WTC11 (cell line): Measurements from ENCODE around the gene SNHG17. TPM values are rescaled to one million over a fixed set of nuclear protein-coding genes. Genes with fewer than 3 reads are reported as not detected.
A peak's percentile ranks its signal among the peaks of the same experiment; 100 is the strongest.
"Not testable (repeated sequence)": the region's sequence is repeated elsewhere in the genome, so short reads cannot be mapped to it uniquely, and the experiment has no call there.

ENCODE experiments used
- ATAC-seq: fragments of 200-7000 bp; cut with Tn5 transposase; 2 replicates; pipeline ENCODE4 v1.10.0; 2021; ENCODE audit warnings: mild to moderate bottlenecking, moderate library complexity
- CTCF ChIA-PET: fragments of 300-600 bp; sonication (Branson Sonifier 250); formaldehyde crosslinking; loops from one replicate; lab custom pipeline; 2021; ENCODE audit warnings: antibody characterized with exemption; lab: Charles Lee
- POLR2A ChIA-PET: fragments of 350-600 bp; sonication (Branson Sonifier 250); formaldehyde crosslinking; loops from one replicate; lab custom pipeline; 2021; ENCODE audit warnings: antibody characterized with exemption; lab: Charles Lee
- DNase-seq: peaks from one replicate; pipeline ENCODE4 v3.0.0; 2021; ENCODE audit warnings: low spot score
- H3K27ac Mint-ChIP-seq: 2 replicates; pipeline ENCODE4 v1.8.0; 2021; ENCODE audit warnings: mixed read lengths
- H3K27me3 Mint-ChIP-seq: 2 replicates; pipeline ENCODE4 v1.8.0; 2021; ENCODE audit warnings: low read depth, mild to moderate bottlenecking, moderate library complexity, mixed read lengths
- H3K36me3 Mint-ChIP-seq: 2 replicates; pipeline ENCODE4 v1.8.0; 2021; ENCODE audit warnings: mixed read lengths
- H3K4me1 Mint-ChIP-seq: 2 replicates; pipeline ENCODE4 v1.8.0; 2022; ENCODE audit warnings: mixed read lengths
- H3K4me3 Mint-ChIP-seq: 2 replicates; pipeline ENCODE4 v1.8.0; 2021; ENCODE audit warnings: mild to moderate bottlenecking, moderate library complexity, mixed read lengths
- H3K9me3 Mint-ChIP-seq: 2 replicates; pipeline ENCODE4 v1.8.0; 2021; ENCODE audit warnings: mixed read lengths
- CBFB ChIP-seq: sonication (generic); formaldehyde crosslinking; IDR thresholded peaks from 2 replicates; pipeline ENCODE4 v1.8.1; 2022; ENCODE audit warnings: mild to moderate bottlenecking, low read depth, missing genetic modification reagents
- ELF4 ChIP-seq: sonication (generic); formaldehyde crosslinking; IDR thresholded peaks from 2 replicates; pipeline ENCODE4 v1.8.1; 2022; ENCODE audit warnings: low read depth, mild to moderate bottlenecking, moderate library complexity, missing genetic modification reagents
- FOXK1 ChIP-seq: sonication (generic); formaldehyde crosslinking; IDR thresholded peaks from 2 replicates; pipeline ENCODE4 v1.8.0; 2022; ENCODE audit warnings: mild to moderate bottlenecking, moderate library complexity, missing genetic modification reagents
- FOXP4 ChIP-seq: sonication (generic); formaldehyde crosslinking; IDR thresholded peaks from 2 replicates; pipeline ENCODE4 v1.8.0; 2022; ENCODE audit warnings: mild to moderate bottlenecking, missing genetic modification reagents
- IRF1 ChIP-seq: sonication (generic); formaldehyde crosslinking; IDR thresholded peaks from 2 replicates; pipeline ENCODE4 v1.8.0; 2023; ENCODE audit warnings: missing genetic modification reagents
- MLX ChIP-seq: sonication (generic); formaldehyde crosslinking; IDR thresholded peaks from 2 replicates; pipeline ENCODE4 v1.8.1; 2023; ENCODE audit warnings: mild to moderate bottlenecking, missing genetic modification reagents, moderate library complexity
- NR3C1 ChIP-seq: sonication (generic); formaldehyde crosslinking; conservative IDR thresholded peaks from 2 replicates; pipeline ENCODE4 v1.8.1; 2023; ENCODE audit warnings: low read depth, mild to moderate bottlenecking, missing genetic modification reagents
- RELA ChIP-seq: sonication (generic); formaldehyde crosslinking; IDR thresholded peaks from 2 replicates; pipeline ENCODE4 v1.8.1; 2022; ENCODE audit warnings: missing genetic modification reagents, mild to moderate bottlenecking, borderline replicate concordance
- USF1 ChIP-seq: sonication (generic); formaldehyde crosslinking; IDR thresholded peaks from 2 replicates; pipeline ENCODE4 v1.8.0; 2022; ENCODE audit warnings: mild to moderate bottlenecking, missing genetic modification reagents
- ZNF219 ChIP-seq: sonication (generic); formaldehyde crosslinking; IDR thresholded peaks from 2 replicates; pipeline ENCODE4 v1.8.0; 2023; ENCODE audit warnings: missing genetic modification reagents, mild to moderate bottlenecking, borderline replicate concordance
- ZNF281 ChIP-seq: sonication (generic); formaldehyde crosslinking; IDR thresholded peaks from 2 replicates; pipeline ENCODE4 v1.8.0; 2023; ENCODE audit warnings: mild to moderate bottlenecking, missing genetic modification reagents
- ZNF423 ChIP-seq: fragments of 250-450 bp; sonication (Bioruptor Pico); IDR thresholded peaks from 2 replicates; pipeline ENCODE4 v2.1.2; 2022; ENCODE audit warnings: mild to moderate bottlenecking, moderate library complexity
- ZNF425 ChIP-seq: fragments of 250-450 bp; sonication (Bioruptor Pico); conservative IDR thresholded peaks from 2 replicates; pipeline ENCODE4 v1.9.0; 2021; ENCODE audit warnings: mild to moderate bottlenecking
- ZNF532 ChIP-seq: fragments of 250-450 bp; sonication (Bioruptor Pico); IDR thresholded peaks from 2 replicates; pipeline ENCODE4 v1.9.0; 2021; ENCODE audit warnings: mild to moderate bottlenecking, borderline replicate concordance
- ZNF671 ChIP-seq: fragments of 250-450 bp; sonication (Bioruptor Pico); IDR thresholded peaks from 2 replicates; pipeline ENCODE4 v1.8.0; 2021; ENCODE audit warnings: mild to moderate bottlenecking
- total RNA-seq: library from RNA; stranded (reverse); gene quantifications from 3 replicates; pipeline ENCODE4 v1.2.3, GENCODE V29; 2021

The SNHG17 gene
- total RNA-seq, 1 experiment from 2014 or later = 71.6 TPM

GRCh38 chr20:38386004-38386403, 49.1 kb downstream of the SNHG17 start (continued):
- TF ChIP-seq IRF1 (CRISPR knock-in tag) = no peak
- TF ChIP-seq, all 79 proteins: peak for 0

- ChIA-PET POLR2A (no interaction called here), CTCF (interaction anchor here (0.8 to 1.6 kb wide), 4 partner anchors 25 to 78 kb away, joined by 3 to 5 read pairs (median 4); no protein-coding TSS in a partner anchor)
- H3K4me1 Mint-ChIP-seq = peaks cover 13% of the 10 kb centered on the region
- DNase-seq = no peak
- no peak overlapping the region for H3K4me3 Mint-ChIP-seq
- ATAC-seq = peak; percentile 65
- no peaks in the 10 kb centered on the region for H3K27me3 Mint-ChIP-seq
- peaks cover 3% of the 10 kb centered on the region for H3K36me3 Mint-ChIP-seq
- peaks cover 24% of the 10 kb centered on the region for H3K9me3 Mint-ChIP-seq
- no peak overlapping the region for H3K27ac Mint-ChIP-seq
- TF ChIP-seq ZNF671 (CRISPR knock-in tag) = no peak
- no peak for TF ChIP-seq USF1 (CRISPR knock-in tag)
- TF ChIP-seq ZNF532 = no peak
- no peak for TF ChIP-seq RELA (CRISPR knock-in tag)
- TF ChIP-seq ZNF423 (CRISPR knock-in tag) = no peak
- no peak for TF ChIP-seq MLX (CRISPR knock-in tag)
- no peak for TF ChIP-seq FOXK1
- no peak for TF ChIP-seq NR3C1
- TF ChIP-seq FOXP4 (CRISPR knock-in tag) = no peak
- no peak for TF ChIP-seq ZNF425 (CRISPR knock-in tag)
- no peak for TF ChIP-seq ZNF281
- no peak for TF ChIP-seq ZNF219 (CRISPR knock-in tag)
- no peak for TF ChIP-seq ELF4
- no peak for TF ChIP-seq CBFB
Measured at GRCh38 chr20:38383147-38383546, 52.0 kb downstream of the SNHG17 start.

GRCh38 chr20:38377838-38378237, 57.3 kb downstream of the SNHG17 start:
- H3K9me3 Mint-ChIP-seq, ATAC-seq, H3K27ac Mint-ChIP-seq, POLR2A ChIA-PET, H3K4me1 Mint-ChIP-seq, H3K27me3 Mint-ChIP-seq, DNase-seq, H3K36me3 Mint-ChIP-seq, H3K4me3 Mint-ChIP-seq: not testable (repeated sequence)
- CTCF ChIA-PET = interaction anchor here (1.0 kb wide), 1 partner anchor 40 kb away, joined by 3 read pairs; no protein-coding TSS in a partner anchor
